ENCODE measurements around the gene RGS10.

- TF ChIP-seq CTCF (IDR thresholded peaks at IDR 0.05) (no peak), POLR2A (IDR thresholded peaks at IDR 0.05) (no peak)
Measured at GRCh38 chr10:119462773-119463172, 79.7 kb downstream of the RGS10 start.

All from breast epithelium (tissue), 3 donors.